ENCODE data around the gene GSE1.

Gene GSE1

GRCh38 chr16:85637061-85637807 lies 24.1 kb downstream of the GSE1 start:
- DNase-seq, result no peak

DNA sequence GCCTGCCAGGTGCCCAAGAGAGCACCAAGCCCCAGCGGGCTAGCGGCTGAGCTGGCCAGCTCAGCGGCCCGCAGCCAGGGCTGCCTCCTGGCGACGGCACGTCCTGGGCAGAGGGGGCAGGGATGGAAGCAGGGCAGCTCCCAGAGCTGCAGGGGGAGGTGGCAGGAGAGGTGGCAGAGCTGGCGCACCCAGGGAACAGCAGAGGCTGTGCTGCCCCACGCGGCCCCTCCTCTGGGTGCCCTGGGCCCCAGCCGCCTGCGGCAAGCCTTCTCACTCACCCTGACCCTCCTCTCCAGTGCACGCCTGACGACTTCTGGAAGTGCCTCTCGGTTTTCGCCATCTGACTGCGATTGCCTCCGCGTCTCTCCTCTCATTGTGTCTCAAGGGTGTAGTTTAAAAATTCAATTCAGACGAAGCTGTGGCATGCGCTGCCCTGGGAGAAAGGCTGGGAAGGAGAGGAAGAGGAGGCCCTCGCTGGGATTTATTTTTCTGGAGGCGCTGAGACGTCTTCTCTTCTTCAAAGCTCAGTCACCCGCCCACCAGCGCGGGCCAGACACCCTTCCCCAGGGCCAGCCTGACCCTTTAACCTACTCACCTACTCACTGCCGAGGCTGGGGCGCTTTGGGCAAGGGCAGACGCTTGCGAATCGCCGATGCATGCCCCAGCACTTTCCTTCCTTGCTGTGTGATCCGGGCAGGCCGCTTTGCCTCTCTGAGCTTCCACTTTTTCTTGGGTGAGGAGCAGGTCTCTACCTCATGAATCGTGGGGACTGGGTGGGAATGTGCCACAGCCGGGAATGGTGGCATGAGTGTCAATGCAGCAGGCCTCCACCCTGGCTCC lies 24.9 kb downstream of the GSE1 start:
- no peak for DNase-seq

- no peak for DNase-seq
These were observed 25.7 kb downstream of the GSE1 start for GRCh38 chr16:85638695-85639409.

DNA sequence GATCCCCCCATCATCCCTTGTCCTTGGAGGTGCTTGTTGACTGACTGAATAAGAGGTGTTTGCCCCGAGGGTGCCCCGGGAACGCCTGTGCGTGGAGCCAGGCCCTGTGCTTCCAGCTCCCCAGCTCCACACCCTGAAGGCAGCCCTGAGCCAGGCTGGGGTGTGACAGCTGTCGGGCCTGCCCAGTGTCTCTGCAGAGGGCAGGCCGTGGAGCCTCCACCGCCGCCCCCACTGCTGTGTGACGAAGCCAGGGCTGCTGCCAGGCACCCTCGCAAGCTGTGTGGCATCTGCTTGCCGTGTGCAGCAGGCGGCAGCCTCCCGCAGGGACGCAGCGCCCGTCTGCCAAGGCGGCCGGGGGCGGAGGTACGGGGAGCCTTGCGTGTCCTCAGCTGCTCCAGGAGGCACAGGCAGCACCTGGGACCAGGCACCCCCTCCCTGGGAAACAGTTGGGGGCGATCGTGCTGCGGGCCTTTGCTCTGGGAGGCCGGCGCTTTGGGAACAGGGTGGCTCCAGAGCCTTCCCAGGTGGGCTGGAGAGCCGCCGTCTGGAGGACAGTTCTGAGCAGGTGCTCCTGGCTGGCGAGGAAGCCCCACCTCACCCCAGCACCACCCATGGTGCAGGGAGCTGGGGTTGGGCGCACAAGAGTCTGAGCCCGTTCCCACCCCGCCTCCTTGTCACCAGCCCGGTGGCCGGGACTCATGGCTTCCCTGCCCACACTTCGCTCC lies 26.6 kb downstream of the GSE1 start:
- no peak for DNase-seq

DNA sequence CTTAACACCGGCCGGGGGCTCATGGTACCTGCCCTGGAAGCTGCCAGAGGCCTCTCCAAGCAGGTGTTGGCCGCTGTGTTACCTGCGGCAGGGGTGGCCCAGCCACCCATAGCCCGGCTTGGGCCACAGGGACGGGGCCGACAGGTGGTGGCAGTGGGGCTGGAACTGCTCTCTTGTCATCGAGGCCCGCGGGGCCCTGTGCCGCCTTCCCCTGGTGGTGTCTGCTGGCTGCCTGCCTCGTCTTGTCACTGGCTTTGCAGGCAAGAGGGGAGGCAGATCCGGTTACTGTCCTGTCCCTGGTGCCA lies 27.1 kb downstream of the GSE1 start:
- DNase-seq, result no peak

GRCh38 chr16:85640585-85640984 lies 27.5 kb downstream of the GSE1 start:
- DNase-seq, result no peak

DNA sequence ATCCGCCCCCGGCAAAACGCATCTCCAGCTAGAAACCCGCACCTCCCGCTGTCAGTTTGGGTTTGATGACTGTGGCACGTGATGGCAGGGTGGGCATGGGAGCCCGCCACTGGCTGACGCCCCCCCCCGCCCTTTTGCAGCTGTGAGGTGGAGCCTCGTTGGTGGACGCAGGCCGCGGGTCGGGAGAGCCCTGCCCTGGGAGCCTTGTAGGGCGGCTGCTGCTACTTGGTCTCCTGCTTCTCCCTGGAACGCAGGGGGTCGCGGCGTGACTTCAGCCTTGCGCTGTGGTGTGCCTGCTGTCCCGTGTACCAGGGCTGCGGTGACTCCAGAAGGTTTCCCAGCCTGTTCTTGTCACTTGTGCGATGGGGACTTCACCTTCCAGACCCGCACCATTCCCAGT lies 28.2 kb downstream of the GSE1 start:
- no peak for DNase-seq

- DNase-seq, result no peak
These were observed 28.7 kb downstream of the GSE1 start for GRCh38 chr16:85641776-85642176.

GRCh38 chr16:85642762-85643358 lies 29.7 kb downstream of the GSE1 start:
- DNase-seq, result no peak

- DNase-seq, result no peak
These were observed 30.5 kb downstream of the GSE1 start for GRCh38 chr16:85643631-85644030.

DNA sequence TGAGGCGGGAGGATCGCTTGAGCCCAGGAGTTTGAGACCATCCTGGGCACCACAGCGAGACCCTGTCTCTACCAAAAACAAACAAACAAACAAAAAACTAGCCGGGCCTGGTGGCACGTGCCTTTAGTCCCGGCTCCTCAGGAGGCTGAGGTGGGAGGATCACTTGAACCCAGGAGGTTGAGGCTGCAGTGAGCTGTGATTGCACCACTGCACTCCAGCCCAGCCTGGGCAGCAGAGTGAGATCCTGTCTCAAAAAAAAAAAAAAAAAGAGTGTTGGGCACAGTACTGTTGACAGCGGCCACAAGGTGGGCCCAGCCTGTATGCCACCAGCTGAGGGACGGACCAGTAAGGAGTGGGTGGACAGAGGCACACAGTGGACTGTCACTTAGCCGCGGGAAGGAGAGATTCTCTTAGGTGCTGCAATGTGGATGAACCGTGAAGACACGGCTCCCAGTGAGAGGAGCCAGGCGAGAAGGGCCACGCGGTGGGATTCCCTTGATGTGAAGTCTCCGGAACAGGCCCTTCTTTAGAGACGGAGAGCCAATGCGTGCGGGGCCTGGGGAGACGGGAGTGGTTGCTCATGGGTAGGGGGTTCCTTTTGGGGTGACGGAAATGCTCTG lies 31.1 kb downstream of the GSE1 start:
- no peak for DNase-seq

DNA sequence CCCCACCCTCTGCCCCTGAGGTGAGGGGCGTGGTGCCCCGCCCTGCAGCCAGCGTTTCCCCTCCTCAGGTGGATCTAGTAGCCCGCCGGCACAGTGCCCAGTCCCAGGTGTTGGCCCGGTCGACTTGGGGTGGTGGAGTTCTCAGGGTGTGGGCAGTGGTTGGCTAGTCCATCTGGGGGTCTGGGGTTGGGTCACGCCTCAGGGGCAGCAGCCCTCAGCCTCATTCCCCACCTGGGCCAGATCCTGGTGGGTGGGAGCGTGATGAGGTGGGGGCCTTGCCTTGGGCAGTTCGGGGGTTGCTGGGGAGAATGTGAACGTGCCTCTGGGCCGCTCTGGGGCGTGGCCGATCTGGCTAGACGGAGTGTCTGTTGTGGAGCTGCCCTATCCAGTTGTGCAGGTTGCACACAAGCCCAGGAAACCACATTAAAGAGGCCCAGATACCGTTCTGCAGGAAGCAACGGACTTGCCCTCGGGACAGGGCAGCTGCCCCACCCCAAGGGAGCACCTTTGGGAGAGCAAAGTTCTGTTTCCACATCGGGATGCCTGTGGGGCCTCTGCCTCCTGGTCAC lies 32.0 kb downstream of the GSE1 start:
- no peak for DNase-seq

DNA sequence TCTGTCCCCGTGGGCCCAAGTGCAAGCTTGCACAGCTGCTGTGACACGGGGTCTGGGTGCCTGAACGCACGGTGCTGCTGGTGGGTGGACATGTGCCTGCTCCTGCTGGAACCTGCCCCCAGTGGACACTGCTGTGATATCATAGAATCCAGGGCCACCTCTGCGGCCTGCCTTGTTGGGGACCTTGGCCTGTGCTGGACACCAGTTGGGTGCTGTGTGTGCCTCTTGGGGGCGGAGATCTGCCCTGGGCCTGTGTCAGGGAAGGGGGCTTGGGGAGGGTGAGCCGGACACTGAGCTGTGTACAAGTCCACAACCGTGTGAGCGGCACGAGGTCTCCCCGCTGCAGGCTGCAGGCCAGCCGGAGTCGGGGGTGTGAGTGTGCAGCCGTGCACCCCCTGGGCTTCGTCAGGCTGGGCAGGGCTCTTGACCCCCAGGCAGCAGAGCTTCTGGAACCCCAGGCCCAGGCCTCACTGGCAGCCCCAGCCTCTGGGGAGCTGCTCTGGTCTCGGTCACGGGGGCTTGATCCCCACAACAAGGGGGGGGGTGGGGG lies 33.3 kb downstream of the GSE1 start:
- no peak for DNase-seq

GRCh38 chr16:85646976-85647375 lies 33.9 kb downstream of the GSE1 start:
- DNase-seq, result no peak

DNA sequence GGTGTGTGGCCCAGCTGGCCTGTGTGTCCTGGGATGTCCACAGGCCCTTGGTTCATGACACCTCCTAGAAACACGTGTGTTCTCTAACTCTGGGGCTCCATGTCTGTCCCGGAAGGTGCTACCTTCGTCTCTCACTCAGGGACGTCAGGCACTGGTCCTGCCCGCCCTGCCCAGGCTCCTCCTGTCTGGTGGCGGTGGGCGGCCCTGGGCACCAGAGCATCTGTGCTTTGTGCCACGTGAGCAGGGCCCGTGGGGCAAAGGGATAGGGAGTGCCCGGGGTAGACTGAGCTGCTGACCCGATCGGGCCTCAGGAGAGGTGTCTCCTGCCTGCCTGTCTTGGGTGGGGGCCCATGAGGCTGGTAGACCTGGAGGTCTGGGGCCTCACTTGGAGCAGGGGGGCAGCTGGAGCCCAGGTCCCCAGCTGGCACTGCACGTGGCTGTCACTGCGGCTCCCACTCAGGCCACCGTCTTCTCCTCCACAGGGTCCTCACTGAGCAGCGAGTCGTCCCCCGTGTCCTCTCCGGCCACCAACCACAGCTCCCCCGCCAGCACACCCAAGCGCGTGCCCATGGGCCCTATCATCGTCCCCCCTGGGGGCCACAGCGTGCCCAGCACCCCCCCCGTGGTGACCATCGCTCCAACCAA lies 35.1 kb downstream of the GSE1 start:
- no peak for DNase-seq

GRCh38 chr16:85648805-85649204 lies 35.7 kb downstream of the GSE1 start:
- DNase-seq, result no peak

- DNase-seq, result no peak
These were observed 36.5 kb downstream of the GSE1 start for GRCh38 chr16:85649411-85650134.

- DNase-seq, result no peak
These were observed 37.2 kb downstream of the GSE1 start for GRCh38 chr16:85650135-85650843.

GRCh38 chr16:85650844-85651628 lies 37.9 kb downstream of the GSE1 start:
- DNase-seq, result no peak
